Testis (tissue), 3 donors: ENCODE results near the gene MTSS2. TPM values are rescaled to one million over a fixed set of nuclear protein-coding genes. Genes with fewer than 3 reads are reported as not detected.

Experiments used
- DNase-seq: peaks from one replicate; pipeline ENCODE4 v3.0.0-alpha.2; 2019
- H3K27ac ChIP-seq, 2 donors: fragments of 200-600 bp; sonication (generic); one replicate each; pipeline ENCODE4 v1.5.1; 2019
- H3K27me3 ChIP-seq: fragments of 200-600 bp; sonication (generic); one replicate; pipeline ENCODE4 v1.5.1; 2019
- H3K36me3 ChIP-seq: fragments of 200-600 bp; sonication (generic); one replicate; pipeline ENCODE4 v1.5.1; 2017; ENCODE audit warnings: low read depth; ENCODE audit errors: missing control alignments
- H3K4me1 ChIP-seq: fragments of 200-600 bp; sonication (generic); one replicate; pipeline ENCODE4 v1.5.1; 2019
- H3K4me3 ChIP-seq, 2 donors: fragments of 200-600 bp; sonication (generic); one replicate each; pipeline ENCODE4 v1.5.1; 2017 to 2019
- H3K9me3 ChIP-seq: fragments of 200-600 bp; sonication (generic); one replicate; pipeline ENCODE4 v1.5.1; 2017
- CTCF ChIP-seq, 3 experiments: fragments of 450-650 bp in 2 of 3; fragments of 200-600 bp in 1 of 3; sonication (generic) in 1 of 3; IDR thresholded peaks; one replicate each; pipeline ENCODE4 v1.5.1; 2016 to 2019; ENCODE audit warnings: antibody characterized with exemption in 3 of 3, mild to moderate bottlenecking in 2 of 3, moderate library complexity in 1 of 3
- POLR2A ChIP-seq: fragments of 450-650 bp; IDR thresholded peaks from one replicate; pipeline ENCODE4 v1.6.1; 2017; ENCODE audit warnings: antibody characterized with exemption, mild to moderate bottlenecking, moderate library complexity
- WGBS, 2 donors: methylation state at CpG; one replicate each; pipeline ENCODE4 v1.1.5; 2018; 5-methylcytosine and 5-hydroxymethylcytosine counted together
- intact Hi-C: fragments of 100-400 bp; cut with DNase I; formaldehyde crosslinking; loops from one replicate; pipeline ENCODE4 v1.15.1; 2023; ENCODE audit warnings: low total_unique reads
- polyA plus RNA-seq: library from polyadenylated mRNA; stranded (reverse); fragments of 350-450 nt; fragmentation: Illumina TruSeq; extraction: RNeasy Lipid Tissue Mini Kit (QIAGEN cat#74804); gene quantifications from one replicate; pipeline ENCODE4 v1.2.3, GENCODE V29; 2014; ENCODE audit warnings: low read depth, low replicate concordance; ENCODE audit not compliant: insufficient read depth
- total RNA-seq, 2 donors: library from RNA; depleted of rRNA; stranded (reverse); fragments of >200 nt; gene quantifications; one replicate each; pipeline ENCODE4 v1.2.3, GENCODE V29; 2016

Gene MTSS2
- total and polyA plus RNA-seq, 3 donors from 2014 or later = 24.6 to 28.7 (median 25.6) TPM

- intact Hi-C loops = no loop called here
- Histone ChIP-seq H3K4me3 (no peak overlapping the region), H3K9me3 (no peaks in the 10 kb centered on the region), H3K27me3 (no peaks in the 10 kb centered on the region), H3K4me1 (peaks cover 18% of the 10 kb centered on the region), H3K36me3 (no peaks in the 10 kb centered on the region), H3K27ac (peak overlapping the region; percentile 57 to 64)
- 58 to 76% methylated on average over 17 to 31 of the region's 31 CpGs for WGBS, 2 donors
- no peak for TF ChIP-seq POLR2A
- TF ChIP-seq CTCF (IDR thresholded peaks at IDR 0.05) = no peak
- DNase-seq = peak; percentile 85
Measured at GRCh38 chr16:70725912-70726828, 40.3 kb upstream of the MTSS2 start.

GRCh38 chr16:70725024-70725911 is 39.4 kb upstream of the MTSS2 start:
- TF ChIP-seq POLR2A (no peak), CTCF (IDR thresholded peaks at IDR 0.05) (no peak)
- peak overlapping the region; percentile 57 to 64 for H3K27ac ChIP-seq
- DNase-seq = peak; percentile 41
- WGBS, 2 donors = 66 to 78% methylated on average over 20 to 22 of the region's 22 CpGs
- no peak overlapping the region for H3K4me3 ChIP-seq
- no peaks in the 10 kb centered on the region for H3K9me3 ChIP-seq
- no peaks in the 10 kb centered on the region for H3K36me3 ChIP-seq
- intact Hi-C loops = no loop called here
- no peaks in the 10 kb centered on the region for H3K27me3 ChIP-seq
- peaks cover 18% of the 10 kb centered on the region for H3K4me1 ChIP-seq

- DNase-seq = no peak
- no peaks in the 10 kb centered on the region for H3K36me3 ChIP-seq
- no peaks in the 10 kb centered on the region for H3K27me3 ChIP-seq
- H3K27ac ChIP-seq = no peak overlapping the region
- H3K9me3 ChIP-seq = no peaks in the 10 kb centered on the region
- intact Hi-C loops = no loop called here
- TF ChIP-seq CTCF (IDR thresholded peaks at IDR 0.05) = no peak
- TF ChIP-seq POLR2A = no peak
- H3K4me1 ChIP-seq = peaks cover 18% of the 10 kb centered on the region
- H3K4me3 ChIP-seq = no peak overlapping the region
- WGBS, 2 donors = 96 to 98% methylated on average over 14 to 15 of the region's 15 CpGs
Measured at GRCh38 chr16:70724146-70725023, 38.5 kb upstream of the MTSS2 start.

GRCh38 chr16:70723740-70724145 is 37.9 kb upstream of the MTSS2 start:
- Histone ChIP-seq H3K4me3 (no peak overlapping the region), H3K36me3 (no peaks in the 10 kb centered on the region), H3K27ac (no peak overlapping the region), H3K27me3 (no peaks in the 10 kb centered on the region), H3K4me1 (peaks cover 18% of the 10 kb centered on the region), H3K9me3 (no peaks in the 10 kb centered on the region)
- no peak for DNase-seq
- WGBS, 2 donors = 94% methylated on average over 2 to 6 of the region's 6 CpGs
- intact Hi-C loops = no loop called here
- no peak for TF ChIP-seq CTCF (IDR thresholded peaks at IDR 0.05)
- TF ChIP-seq POLR2A = no peak
